NCI-H1048 (cell line): ENCODE measurements around the gene GALK2.

Experiments used
- DNase-seq: peaks from one replicate; lab custom pipeline; 2025; lab: John Stamatoyannopoulos, UW

GALK2 gene

GRCh38 chr15:49169880-49170597 is at the start of gene GALK2:
Gene GALK2, plus strand, starts transcription at chr15:49170247. Its CDS starts 76 bp downstream, at chr15:49170323.
- peak; percentile 87 for DNase-seq

DNA sequence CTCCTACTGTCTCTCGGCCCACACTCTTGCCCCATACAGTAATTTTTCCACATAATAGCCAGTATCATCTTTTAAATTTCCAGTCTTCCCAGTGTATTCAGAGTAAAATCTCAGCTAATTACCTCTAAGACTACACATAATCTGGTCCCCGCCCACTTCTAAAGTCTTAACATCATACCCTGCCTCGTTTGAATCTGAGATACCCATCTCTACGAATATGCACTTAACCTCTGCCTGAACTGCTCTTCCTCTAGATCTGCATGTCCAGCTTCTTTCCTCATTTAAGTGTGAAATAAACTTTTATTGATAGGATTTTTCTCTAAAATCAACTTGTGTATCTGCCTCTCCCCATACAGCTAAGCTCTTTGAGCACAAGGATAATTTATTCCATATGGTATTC is 49.2 kb upstream of the GALK2 start:
- DNase-seq, result no peak

DNA sequence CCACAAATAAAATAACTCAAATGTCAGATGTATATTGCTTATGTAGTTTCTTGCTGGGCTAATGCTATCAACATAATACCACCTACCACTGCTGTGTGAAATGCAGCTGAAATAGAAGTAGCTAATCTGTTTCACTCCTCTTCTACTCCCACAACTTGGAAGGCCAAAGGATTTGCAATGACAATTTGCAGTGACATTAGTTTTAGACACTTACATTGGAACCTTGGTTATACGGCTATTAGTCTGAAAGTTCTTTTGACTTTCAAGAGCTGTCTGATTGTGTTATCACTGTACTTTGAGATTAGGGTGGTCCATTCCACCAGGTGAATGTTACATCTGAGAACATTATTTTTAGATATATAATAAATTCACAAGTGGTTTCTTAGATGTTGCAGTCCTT is 48.1 kb upstream of the GALK2 start:
- no peak for DNase-seq

DNA sequence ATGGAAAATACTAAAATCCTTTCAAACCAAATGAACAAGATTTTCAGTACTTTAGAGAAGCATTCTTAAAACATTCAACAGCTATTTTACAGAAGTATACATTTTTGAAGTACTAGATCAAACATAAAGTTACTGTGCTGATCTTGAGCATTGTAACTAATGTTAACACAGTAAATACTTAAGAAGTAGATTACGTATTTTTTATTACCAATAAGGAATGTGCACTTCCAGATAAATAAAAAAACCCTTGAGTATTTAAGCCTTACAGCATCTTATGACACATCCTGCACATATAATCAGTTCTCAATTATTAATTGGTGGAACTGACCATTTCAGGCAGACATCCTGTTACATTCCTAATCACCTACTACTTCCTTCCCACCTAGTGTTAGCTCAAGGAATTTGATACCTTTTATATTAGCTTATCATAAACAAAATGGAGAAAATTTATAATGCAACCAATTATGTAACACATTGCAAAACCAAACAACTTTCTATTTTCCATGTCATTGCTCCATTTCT is 47.4 kb upstream of the GALK2 start:
- no peak for DNase-seq

- DNase-seq, result no peak
Observed at GRCh38 chr15:49124371-49124770, 45.7 kb upstream of the GALK2 start.

DNA sequence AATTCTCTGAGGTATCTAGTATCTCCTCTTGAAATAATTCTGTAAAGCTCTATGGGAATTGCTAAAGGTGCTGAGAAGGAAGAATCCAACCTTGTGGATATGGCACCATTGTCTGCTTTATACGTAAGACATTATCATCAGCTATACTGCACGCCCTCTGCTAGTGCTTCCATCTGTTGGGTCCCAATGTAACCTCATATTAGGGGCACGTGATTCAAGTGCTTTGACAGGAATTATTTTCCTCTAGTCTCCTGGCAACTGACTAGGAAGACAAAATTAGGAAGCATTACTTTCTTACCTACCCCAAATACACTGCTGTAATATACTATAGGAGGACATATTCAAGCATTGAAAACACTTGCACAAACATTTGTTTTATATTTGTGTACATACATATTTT is 38.6 kb upstream of the GALK2 start:
- DNase-seq, result no peak

DNA sequence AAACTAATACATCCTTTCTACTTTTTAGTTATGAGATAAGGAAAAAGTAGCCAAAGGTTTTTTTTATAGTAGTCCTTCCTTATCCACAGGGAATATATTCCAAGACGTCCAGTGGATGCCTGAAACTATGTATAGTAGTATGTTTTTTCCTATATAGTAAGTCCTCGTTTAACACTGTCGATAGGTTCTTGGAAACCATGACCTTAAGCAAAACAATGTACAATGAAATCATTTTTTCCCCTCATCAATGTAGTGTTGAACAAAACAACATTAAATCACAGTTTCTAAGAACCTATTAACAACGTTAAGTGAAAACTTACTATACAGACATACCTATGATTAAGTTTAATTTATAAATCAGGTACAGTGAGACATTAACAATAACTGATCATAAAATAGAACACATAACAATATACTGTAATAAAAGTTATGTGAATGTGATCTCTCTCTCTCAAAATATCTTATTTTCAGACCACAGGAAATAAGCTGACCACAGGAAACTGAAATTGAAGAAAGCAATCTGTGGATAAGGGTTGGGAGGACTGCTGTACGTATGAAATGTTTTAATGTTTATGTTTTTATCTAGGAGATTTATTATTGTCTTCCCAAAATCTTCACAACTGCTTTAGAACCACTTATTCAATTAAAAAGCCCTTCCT is 35.2 kb upstream of the GALK2 start:
- DNase-seq, result no peak

DNA sequence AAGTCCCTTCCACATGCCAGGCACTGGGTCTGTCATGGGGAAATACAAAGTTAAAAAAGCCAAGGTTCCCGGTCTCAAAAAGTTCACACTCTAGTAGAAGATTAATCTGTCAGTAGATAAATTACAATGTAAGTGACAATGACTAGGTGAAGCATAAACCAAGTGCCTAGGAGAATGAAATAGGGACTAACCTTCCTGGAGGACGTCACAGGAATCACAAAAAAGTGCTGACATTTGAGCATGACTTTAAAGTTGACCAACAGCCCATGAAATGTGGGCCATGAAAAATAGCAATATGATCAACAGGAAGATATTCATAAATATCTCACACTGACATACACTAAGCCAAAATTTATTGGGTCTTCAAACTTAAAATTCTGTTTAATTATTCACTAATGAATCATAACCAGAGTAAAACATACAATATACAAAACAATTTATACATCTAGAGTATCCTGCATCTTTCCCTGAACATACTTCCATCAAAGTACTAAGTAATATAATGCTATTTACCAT is 34.6 kb upstream of the GALK2 start:
- DNase-seq, result no peak

- no peak for DNase-seq
Observed at GRCh38 chr15:49135911-49136310, 34.1 kb upstream of the GALK2 start.

- no peak for DNase-seq
Observed at GRCh38 chr15:49137861-49138260, 32.2 kb upstream of the GALK2 start.

DNA sequence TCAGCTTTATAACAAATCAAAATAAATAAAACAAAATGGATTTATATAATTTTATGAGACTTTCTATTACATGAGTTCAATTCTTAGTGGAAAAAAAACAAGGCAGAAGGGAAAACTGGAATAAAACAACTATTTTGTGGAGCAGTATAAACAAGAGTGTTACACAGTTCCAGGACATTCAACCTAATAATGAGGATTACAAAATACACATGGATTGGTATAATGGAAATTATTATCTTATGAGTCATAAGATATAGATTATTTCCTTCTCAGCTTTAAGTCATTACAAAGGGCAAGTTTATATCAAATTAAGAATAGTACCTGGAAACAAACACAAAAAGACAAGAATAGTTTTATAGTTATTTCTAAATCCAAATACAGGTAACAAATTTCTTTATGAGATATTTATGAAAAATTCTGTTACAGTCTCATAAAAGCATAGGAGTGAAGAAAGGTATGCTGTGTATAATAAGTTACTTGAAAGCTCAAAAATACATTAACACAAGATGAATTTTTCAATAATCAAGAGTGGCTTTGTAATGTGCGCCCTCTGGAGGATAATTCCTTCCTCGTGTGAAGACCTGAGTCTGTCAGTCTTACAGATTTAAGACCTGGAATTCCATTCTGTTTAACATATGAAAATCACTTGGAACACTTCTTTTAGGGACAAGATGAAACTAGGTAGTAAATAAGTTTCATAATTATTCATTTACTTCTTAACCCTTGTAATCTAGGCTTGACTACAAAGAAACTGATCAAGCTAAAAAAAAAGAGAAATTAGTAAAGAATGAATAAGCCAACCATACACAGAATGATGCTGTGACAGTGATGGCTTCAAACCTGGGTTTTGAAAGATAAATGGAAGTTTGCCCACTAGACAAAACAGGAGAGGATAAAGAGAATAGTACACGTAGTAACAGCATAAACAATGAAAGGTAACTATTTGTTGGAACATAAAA is 24.1 kb upstream of the GALK2 start:
- no peak for DNase-seq

DNA sequence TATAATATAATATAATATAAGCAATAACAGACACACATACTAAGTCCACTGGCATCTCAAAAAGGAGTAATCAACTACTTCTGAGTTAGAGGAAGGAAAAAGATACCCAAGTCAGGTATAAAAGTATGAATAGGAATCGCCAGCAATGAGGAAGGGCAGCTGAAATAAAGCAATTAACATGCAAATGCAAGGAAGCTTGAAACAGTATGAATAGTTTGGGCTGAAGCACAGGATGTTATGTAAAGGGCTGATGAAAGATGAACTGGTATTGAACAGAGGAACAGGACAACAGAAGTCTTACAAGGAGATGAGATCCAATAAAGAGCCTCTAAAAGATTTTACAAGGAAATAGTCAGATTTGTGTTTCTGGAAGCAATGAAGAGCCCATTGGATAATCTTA is 21.7 kb upstream of the GALK2 start:
- no peak for DNase-seq

DNA sequence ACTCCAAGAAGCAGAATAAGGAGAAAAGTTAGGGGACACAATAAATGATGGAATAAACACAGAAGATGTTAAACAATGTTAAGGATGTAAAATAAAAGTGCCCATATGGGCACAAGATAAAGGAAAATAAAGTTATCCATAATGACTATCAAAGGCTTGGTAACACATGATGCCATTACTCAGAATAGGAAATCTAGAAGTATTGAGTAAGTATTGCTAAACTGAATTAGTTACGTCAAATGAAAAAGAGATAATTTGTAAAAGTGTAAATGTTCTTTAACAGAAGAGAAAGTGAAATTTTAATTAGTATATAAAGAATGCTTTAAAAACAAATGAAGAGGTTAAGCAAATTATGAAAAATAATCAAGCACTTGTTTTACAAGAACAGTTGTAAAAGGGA is 21.3 kb upstream of the GALK2 start:
- DNase-seq, result no peak

DNA sequence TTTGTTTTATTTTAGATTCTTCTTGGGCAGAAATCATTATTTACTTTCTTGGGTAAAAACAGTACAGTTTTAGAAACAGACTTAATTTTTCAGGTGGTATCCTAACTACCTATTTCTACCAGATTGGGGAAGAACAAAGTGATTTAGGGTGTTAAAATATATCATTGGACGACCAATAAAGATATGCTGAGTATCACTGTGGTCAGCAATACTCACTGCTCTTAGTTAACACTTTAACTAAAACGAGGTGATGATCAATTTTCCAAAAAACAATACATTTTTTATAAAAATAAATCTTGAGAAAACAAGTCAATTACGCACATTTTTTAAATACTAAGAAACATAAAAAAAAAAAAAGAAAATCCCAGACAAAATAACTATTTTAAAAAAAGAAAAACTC is 18.2 kb upstream of the GALK2 start:
- no peak for DNase-seq

DNA sequence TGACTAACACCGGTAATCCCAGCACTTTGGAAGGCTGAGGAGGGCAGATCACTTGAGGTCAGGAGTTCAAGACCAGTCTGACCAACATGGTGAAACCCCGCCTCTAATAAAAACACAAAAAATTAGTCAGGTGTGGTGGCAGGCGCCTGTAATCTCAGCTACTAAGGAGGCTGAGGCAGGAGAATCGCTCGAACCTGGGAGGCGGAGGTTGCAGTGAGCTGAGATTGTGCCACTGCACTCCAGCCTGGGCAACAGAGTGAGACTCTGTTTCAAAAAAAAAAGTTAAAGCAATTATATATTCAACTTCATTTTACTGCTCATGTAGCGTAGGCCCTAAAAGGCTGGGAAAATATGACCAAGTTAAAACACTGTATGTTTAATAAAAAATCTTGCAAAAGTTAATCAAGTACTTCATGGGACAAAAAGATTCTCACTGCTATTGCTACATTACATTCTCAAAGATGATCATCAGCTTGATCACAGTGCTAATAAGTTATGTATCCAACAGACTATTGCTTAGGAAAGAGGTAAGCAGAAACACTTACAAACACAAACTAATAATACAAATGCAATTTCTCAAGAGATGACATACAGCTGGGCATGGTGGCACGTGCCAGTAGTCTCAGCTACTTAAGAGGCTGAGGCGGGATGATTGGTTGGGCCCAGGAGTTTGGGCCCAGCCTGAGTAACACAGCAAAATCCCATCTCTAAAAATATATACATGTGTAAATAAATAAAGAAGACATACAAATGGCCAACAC is 17.3 kb upstream of the GALK2 start:
- DNase-seq, result no peak

DNA sequence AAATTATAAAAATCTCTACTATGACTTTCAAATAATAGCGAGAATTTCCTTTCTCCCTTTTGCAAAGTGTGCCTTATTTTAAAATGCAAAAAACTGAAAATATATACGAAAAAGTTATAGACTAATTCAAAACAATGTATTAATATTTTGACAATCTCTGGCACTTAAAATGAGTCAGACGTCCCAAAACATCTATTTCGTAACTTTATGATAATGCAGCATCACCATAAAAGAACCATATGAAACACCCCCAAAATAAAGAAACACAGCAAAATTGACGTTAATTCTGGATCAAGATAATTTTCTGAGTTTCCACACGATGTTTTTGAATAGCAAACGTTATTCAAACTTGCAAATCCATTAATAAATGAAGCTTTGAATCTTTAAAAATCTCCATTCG is 15.7 kb upstream of the GALK2 start:
- no peak for DNase-seq

DNA sequence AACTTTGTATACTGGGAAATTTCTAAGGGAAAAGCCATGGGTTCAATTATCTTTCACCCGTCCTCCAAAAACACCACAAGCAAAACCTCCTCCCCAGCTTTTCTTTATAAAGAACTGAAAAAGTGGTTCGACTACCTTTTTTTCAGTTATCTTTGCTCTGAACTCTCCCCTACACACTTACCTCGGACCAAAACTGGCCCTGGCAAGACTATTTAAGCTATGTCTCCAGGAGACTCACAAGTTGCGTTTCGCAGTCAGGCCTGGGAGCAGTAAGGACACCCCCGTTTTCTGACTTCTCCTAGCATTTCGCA is 15.3 kb upstream of the GALK2 start:
- DNase-seq, result no peak

DNA sequence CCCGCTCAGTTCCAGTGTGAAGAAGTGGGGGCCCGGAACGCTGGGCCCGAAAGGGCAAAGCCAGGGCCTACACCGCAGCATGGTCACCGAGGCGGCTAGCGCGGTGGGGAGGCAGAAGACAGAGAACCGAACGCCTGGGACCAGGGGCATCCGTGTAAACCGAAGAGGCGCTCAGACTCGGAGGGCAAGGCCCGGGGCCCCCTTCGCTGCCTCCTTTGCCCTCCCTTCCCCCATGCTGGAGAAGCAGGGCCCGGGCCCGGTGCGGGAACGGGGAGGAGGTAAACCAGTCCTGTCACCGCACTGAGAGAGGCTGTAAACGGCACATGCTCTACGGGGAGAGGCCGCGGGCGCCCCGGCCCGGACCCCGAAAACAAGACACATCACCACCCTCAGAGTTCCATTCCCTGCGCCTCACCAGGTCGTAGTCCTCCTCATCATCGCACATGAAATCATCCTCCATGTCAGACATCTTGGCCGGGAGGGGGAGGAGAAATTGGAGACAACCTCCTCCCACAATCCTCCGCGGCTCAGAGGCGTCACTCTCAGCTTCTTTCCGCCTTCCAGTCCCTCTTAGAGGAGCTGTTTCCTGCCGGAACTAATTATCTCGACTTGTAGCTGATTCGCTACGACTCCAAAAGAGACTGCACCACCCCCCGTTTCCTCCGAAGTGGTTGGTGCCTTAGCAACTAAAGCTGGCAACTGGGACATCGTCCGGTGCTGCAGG is 14.8 kb upstream of the GALK2 start, which contains the start of gene COPS2:
Gene COPS2 (minus strand): TSS at position 490 of the 724 bp plus-strand sequence. CDS start 21 bp downstream, at position 469.
- peak; percentile 98 for DNase-seq

DNA sequence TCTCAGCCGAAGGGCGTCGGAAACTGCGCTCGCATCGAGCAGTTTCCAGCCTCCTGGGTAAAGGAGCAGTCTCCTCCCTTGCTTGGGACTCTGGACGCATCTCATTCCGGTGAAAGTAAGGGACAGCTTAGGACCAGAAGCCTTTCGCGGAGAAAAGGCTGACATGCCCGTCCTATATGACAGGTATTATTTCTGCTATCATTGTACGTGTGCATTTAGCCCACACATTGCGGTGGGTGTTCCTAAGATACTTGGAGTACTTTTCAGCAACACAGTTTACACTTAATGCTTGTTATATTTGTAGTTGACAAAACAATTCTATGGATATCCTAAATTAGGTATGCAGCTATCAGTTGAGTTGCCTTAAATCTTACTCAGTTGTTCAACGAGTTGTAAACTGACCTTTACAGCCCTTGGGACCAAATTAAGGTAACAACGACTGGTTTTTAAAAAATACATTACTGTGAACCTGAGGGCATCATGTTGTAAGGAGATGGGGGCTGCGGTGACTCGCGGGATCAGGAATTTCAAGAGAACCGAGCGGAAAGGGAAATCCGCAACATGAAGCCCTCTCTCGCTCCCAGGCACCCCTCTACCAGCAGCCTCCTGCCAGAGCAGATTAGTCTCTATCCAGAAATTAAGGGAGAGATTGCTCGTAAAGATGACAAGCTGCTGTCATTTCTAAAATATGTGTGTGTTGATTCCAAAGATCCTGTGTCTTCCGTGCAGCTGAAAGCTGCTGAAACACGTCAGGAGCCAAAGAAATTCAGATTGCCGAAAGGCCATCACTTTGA is 14.0 kb upstream of the GALK2 start:
- DNase-seq, result no peak

- no peak for DNase-seq
Observed at GRCh38 chr15:49163678-49164077, 6.4 kb upstream of the GALK2 start.
